Bronchial epithelial cell (primary cell): ENCODE measurements around the gene ANO5. TPM values are rescaled to one million over a fixed set of nuclear protein-coding genes. Genes with fewer than 3 reads are reported as not detected.

Experiments
- DNase-seq: peaks from one replicate; pipeline ENCODE4 v3.0.0-alpha.2; 2010; ENCODE audit warnings: low read depth
- FAIRE-seq: peaks from 2 replicates; lab custom pipeline; 2011; peaks lifted over from hg19 to GRCh38; lab: Jason Lieb, UNC
- H3K27me3 ChIP-seq: 2 replicates; pipeline ENCODE4 v1.5.1; 2011; ENCODE audit warnings: low read length; ENCODE audit not compliant: control insufficient read depth, insufficient read depth
- H3K36me3 ChIP-seq: 2 replicates; pipeline ENCODE4 v1.5.1; 2011; ENCODE audit warnings: low read length; ENCODE audit not compliant: control insufficient read depth, insufficient read depth
- H3K4me3 ChIP-seq: 2 replicates; pipeline ENCODE4 v1.5.1; 2011; ENCODE audit warnings: mild to moderate bottlenecking, low read depth, low read length, control low read depth
- total RNA-seq: library from RNA; depleted of rRNA; stranded (reverse); fragments of >200 nt; gene quantifications from 2 replicates; pipeline ENCODE4 v1.2.1, GENCODE V29; 2014
- TF ChIP-seq, protein P1 (sequence below): IDR thresholded peaks from 2 replicates; pipeline ENCODE4 v1.5.1; 2011; ENCODE audit warnings: mild to moderate bottlenecking, moderate library complexity, low read length, control low read depth, inconsistent platforms; ENCODE audit not compliant: insufficient read depth, severe bottlenecking

Gene ANO5
- total RNA-seq, 1 donor from 2014 or later = 0.26 TPM

DNA sequence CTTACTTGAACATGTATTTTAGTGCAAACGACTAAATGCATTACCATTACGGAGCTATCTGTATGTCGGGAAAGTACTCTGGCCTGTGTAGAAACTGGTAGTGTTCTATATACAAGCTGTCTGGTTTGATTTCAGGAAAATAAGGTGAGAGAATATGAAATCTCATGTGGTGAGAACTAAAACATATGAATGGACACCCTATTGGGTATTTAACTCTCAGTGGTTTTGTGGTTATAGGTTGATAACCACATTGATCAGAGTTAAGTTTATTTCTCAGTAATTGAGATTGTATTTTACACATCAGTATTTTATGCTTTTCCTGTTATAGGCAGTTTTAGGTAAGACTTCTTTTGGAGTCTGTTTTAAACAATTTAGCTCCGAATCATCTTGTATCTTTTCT lies 10.4 kb downstream of the ANO5 start:
- no peaks in the 10 kb centered on the region for H3K36me3 ChIP-seq
- no peak for DNase-seq
- no peak for FAIRE-seq
- H3K4me3 ChIP-seq = no peak overlapping the region
- TF ChIP-seq, protein P1, sequence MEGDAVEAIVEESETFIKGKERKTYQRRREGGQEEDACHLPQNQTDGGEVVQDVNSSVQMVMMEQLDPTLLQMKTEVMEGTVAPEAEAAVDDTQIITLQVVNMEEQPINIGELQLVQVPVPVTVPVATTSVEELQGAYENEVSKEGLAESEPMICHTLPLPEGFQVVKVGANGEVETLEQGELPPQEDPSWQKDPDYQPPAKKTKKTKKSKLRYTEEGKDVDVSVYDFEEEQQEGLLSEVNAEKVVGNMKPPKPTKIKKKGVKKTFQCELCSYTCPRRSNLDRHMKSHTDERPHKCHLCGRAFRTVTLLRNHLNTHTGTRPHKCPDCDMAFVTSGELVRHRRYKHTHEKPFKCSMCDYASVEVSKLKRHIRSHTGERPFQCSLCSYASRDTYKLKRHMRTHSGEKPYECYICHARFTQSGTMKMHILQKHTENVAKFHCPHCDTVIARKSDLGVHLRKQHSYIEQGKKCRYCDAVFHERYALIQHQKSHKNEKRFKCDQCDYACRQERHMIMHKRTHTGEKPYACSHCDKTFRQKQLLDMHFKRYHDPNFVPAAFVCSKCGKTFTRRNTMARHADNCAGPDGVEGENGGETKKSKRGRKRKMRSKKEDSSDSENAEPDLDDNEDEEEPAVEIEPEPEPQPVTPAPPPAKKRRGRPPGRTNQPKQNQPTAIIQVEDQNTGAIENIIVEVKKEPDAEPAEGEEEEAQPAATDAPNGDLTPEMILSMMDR = no peak
- H3K27me3 ChIP-seq = no peaks in the 10 kb centered on the region

DNA sequence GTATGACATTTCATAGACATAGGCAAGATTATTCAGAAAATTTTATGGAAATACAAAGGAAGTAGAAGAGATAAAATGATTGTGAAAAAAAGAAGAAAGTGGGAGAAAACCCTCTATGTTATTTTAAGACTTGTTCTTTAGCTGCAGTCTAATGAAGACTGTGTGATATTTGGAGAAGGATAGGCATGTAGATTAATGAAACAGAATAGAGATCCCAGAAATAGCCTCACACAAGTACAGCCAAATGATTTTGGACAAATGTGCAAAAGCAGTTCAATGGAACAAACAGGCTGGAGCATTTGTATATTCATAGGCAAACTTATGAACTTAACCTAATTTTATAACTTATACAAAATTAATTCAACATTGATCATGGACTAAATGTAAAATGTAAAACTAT lies 14.3 kb downstream of the ANO5 start:
- Histone ChIP-seq H3K27me3 (no peaks in the 10 kb centered on the region), H3K4me3 (no peak overlapping the region), H3K36me3 (no peaks in the 10 kb centered on the region)
- FAIRE-seq (no peak), DNase-seq (no peak)
- TF ChIP-seq, protein P1 = no peak

DNA sequence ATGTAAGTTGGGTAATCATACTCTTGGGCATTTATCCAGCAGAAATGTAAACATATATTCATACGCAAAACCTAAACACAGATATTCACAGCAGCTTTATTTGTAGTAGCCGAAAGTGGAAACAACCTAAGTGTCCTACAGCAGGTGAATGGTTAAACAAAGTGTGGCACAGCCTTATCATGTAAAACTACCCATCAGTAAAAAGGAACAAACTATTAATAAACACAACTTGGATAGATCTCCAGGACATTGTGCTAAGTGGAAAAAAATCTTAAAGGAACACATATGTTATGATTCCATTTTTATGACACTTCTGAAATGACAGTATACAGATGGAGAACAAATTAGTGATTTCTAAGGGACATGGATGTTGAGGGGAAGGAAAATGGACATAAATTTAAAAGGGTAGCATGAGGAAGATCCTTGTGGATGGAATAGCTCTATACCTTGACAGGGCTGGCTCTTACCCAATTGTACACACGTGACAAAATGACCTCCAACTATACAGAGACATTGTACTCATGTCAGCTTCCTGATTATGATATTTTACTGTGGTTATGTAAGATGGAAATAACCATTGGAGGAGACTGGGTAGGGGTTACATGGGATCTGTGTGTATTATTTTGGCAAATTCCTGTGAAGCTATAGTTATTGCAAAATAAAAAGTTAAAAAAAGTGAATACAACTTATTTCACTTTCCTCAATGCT lies 15.4 kb downstream of the ANO5 start:
- TF ChIP-seq, protein P1 = no peak
- H3K4me3 ChIP-seq = no peak overlapping the region
- DNase-seq (no peak), FAIRE-seq (no peak)
- H3K27me3 ChIP-seq = no peaks in the 10 kb centered on the region
- no peaks in the 10 kb centered on the region for H3K36me3 ChIP-seq

DNA sequence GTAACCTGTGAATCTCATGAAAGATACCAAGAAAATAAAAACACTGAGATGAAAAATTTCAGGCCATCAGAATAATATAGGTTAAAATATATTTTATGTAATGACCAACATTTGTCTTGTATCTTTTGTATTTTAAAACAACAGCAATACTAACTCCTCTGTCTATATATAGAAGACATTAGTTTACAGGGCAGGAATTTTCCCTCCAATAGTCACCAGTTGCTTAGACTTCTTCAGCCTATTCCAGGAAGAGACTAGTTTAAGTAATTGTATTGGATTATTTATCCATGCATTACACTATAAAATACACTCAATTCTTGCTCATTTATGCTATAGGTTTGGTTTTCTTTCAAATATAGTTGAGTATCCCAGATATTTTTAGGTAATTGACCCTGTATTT lies 24.1 kb downstream of the ANO5 start:
- DNase-seq (no peak), FAIRE-seq (no peak)
- Histone ChIP-seq H3K27me3 (no peaks in the 10 kb centered on the region), H3K36me3 (no peaks in the 10 kb centered on the region), H3K4me3 (no peak overlapping the region)
- TF ChIP-seq, protein P1 = no peak

DNA sequence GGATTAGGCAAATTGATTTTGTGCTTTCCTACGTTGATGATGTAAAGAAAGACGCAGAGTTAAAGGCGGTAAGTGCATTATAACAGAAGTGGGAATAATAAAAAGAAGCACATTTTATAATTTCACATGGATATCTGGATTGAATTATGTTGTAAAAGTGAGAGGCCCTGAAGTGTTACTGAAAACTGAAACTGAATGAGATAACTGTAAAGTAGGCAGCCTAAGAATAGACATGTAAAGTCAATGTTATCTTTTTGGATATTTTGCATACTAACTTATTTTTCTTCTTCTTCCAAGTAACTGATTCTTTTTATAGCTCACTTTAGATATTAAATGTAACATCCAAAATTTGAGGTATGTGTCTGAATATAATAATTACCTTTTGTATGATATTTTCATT lies 28.3 kb downstream of the ANO5 start:
- TF ChIP-seq, protein P1 = no peak
- H3K4me3 ChIP-seq = no peak overlapping the region
- no peaks in the 10 kb centered on the region for H3K36me3 ChIP-seq
- DNase-seq (no peak), FAIRE-seq (no peak)
- no peaks in the 10 kb centered on the region for H3K27me3 ChIP-seq

DNA sequence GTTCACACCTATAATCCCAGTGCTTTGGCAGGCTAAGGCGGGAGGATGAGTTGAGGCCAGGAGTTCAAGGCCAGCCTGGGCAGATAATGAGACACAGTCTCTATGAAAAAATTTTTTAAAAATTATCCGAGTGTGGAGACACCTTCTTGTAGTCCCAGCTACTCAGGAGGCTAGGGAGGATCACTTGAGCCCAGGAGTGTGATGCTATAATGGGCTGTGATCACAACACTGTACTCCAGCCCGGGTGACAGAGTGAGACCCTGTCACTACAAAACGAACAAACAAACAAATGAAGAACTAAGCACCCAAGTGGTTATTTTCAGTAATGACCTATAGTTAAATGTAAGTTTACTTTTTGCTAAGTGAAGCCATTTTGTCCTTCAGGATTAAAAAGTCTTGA lies 32.3 kb downstream of the ANO5 start:
- no peak for DNase-seq
- FAIRE-seq = no peak
- no peaks in the 10 kb centered on the region for H3K36me3 ChIP-seq
- H3K27me3 ChIP-seq = no peaks in the 10 kb centered on the region
- no peak overlapping the region for H3K4me3 ChIP-seq
- TF ChIP-seq, protein P1 = no peak
